Lower leg skin (tissue), 3 donors: ENCODE data around the gene SAMSN1.

Source experiments
- CTCF ChIP-seq, 3 donors: fragments of 450-650 bp; IDR thresholded peaks; one replicate each; pipeline ENCODE4 v1.5.1; 2016; ENCODE audit warnings: antibody characterized with exemption in 3 of 3, mild to moderate bottlenecking in 3 of 3, moderate library complexity in 2 of 3
- POLR2A ChIP-seq, 2 donors: fragments of 450-650 bp; IDR thresholded peaks; one replicate each; pipeline ENCODE4 v1.6.1; 2016 to 2017; ENCODE audit warnings: antibody characterized with exemption in 2 of 2, mild to moderate bottlenecking in 1 of 2, moderate library complexity in 1 of 2

DNA sequence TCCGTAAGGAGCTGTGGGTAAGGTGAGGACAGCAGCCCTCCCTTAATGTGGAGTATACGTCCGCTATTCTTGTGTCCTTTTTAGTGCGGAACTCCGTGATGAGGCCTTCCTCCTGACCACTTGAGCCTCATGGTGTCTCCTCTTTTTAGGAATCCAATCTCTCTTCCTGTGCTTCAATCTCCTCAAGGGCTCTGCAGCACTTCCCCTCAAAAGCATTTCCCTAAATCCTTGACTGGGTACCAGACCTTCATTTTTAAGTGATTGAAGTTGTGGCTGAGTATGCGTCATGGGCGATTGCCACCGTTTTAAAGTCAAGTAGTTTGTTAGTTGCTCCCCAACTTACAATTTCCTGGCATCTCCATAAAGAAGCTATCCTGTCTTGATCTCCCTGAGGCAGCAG lies 62.8 kb downstream of the SAMSN1 start:
- TF ChIP-seq CTCF (IDR thresholded peaks at IDR 0.05) (no peak), POLR2A (IDR thresholded peaks at IDR 0.05) (no peak)
